OCI-LY7 (cell line): Measurements from ENCODE around the gene RSBN1. TPM values are rescaled to one million over a fixed set of nuclear protein-coding genes. Genes with fewer than 3 reads are reported as not detected.

Experiments used
- Bru-seq: library from RNA; stranded (reverse); fragments of 400-500 nt; gene quantifications from one replicate; lab custom pipeline; 2021; lab: Mats Ljungman, UMichigan
- BruChase-seq, 2 experiments: library from RNA; stranded (reverse); fragments of 400-500 nt; gene quantifications; one replicate each; lab custom pipeline; 2021; lab: Mats Ljungman, UMichigan
- BruUV-seq: library from RNA; stranded (reverse); fragments of 400-500 nt; replicated peaks from 2 replicates; lab custom pipeline; 2021; lab: Mats Ljungman, UMichigan
- CTCF ChIA-PET: fragments of 300-600 bp; sonication (Branson Sonifier 250); formaldehyde crosslinking; loops from one replicate; lab custom pipeline; 2022; ENCODE audit warnings: antibody characterized with exemption; ENCODE audit not compliant: unreplicated experiment; lab: Charles Lee
- POLR2A ChIA-PET: fragments of 300-600 bp; sonication (Branson Sonifier 250); formaldehyde crosslinking; loops from one replicate; lab custom pipeline; 2022; ENCODE audit warnings: antibody characterized with exemption; lab: Charles Lee
- DNase-seq: peaks from one replicate; pipeline ENCODE4 v3.0.0-alpha.2; 2015; ENCODE audit warnings: low spot score
- H2AFZ ChIP-seq: fragments of 200-600 bp; sonication (generic), shearing (Covaris generic); 2 replicates; pipeline ENCODE4 v1.6.1; 2014; ENCODE audit warnings: mild to moderate bottlenecking, antibody characterized with exemption, low read length, moderate library complexity
- H3K27ac ChIP-seq: fragments of 200-600 bp; sonication (generic); 2 replicates; pipeline ENCODE4 v1.5.1; 2014; ENCODE audit warnings: mixed run types, low read depth, mild to moderate bottlenecking, moderate library complexity, low read length, inconsistent platforms; ENCODE audit not compliant: poor library complexity, severe bottlenecking
- H3K36me3 ChIP-seq: fragments of 200-600 bp; sonication (generic); 2 replicates; pipeline ENCODE4 v1.6.1; 2014; ENCODE audit warnings: mild to moderate bottlenecking, antibody characterized with exemption, low read length, moderate library complexity, mixed read lengths; ENCODE audit not compliant: insufficient read depth
- H3K4me1 ChIP-seq: fragments of 200-600 bp; sonication (generic); 2 replicates; pipeline ENCODE4 v1.5.1; 2014; ENCODE audit warnings: mild to moderate bottlenecking, low read length; ENCODE audit not compliant: insufficient read depth, poor library complexity, severe bottlenecking
- H3K4me2 ChIP-seq: fragments of 200-600 bp; sonication (generic); 2 replicates; pipeline ENCODE4 v1.6.1; 2014; ENCODE audit warnings: mild to moderate bottlenecking, low read length
- H3K4me3 ChIP-seq: fragments of 200-600 bp; sonication (generic); 2 replicates; pipeline ENCODE4 v1.5.1; 2014; ENCODE audit warnings: mild to moderate bottlenecking, low read depth, low read length; ENCODE audit not compliant: poor library complexity, severe bottlenecking
- H3K79me2 ChIP-seq: fragments of 200-600 bp; sonication (generic); 2 replicates; pipeline ENCODE4 v1.6.1; 2016; ENCODE audit warnings: low read depth, mild to moderate bottlenecking, low read length, moderate library complexity, mixed read lengths; ENCODE audit not compliant: insufficient read depth
- H3K9me2 ChIP-seq: fragments of 200-600 bp; sonication (generic); 2 replicates; pipeline ENCODE4 v1.6.1; 2016; ENCODE audit warnings: mild to moderate bottlenecking, low read length, mixed read lengths; ENCODE audit not compliant: insufficient read depth
- H3K9me3 ChIP-seq: fragments of 200-600 bp; sonication (generic); 2 replicates; pipeline ENCODE4 v1.6.1; 2014; ENCODE audit warnings: mild to moderate bottlenecking, mixed run types, low read length, mixed read lengths
- H4K20me1 ChIP-seq: fragments of 200-600 bp; sonication (generic); 2 replicates; pipeline ENCODE4 v1.6.1; 2014; ENCODE audit warnings: mild to moderate bottlenecking, antibody characterized with exemption, low read length, moderate library complexity, mixed read lengths; ENCODE audit not compliant: insufficient read depth
- CTCF ChIP-seq: fragments of 200-600 bp; sonication (generic); conservative IDR thresholded peaks from 2 replicates; pipeline ENCODE4 v1.5.1; 2014; ENCODE audit warnings: mild to moderate bottlenecking, antibody characterized with exemption, low read length, moderate library complexity, mixed read lengths
- EZH2phosphoT487 ChIP-seq: fragments of 200-600 bp; sonication (generic); IDR thresholded peaks from 2 replicates; pipeline ENCODE4 v1.6.1; 2018; ENCODE audit warnings: low read depth, borderline replicate concordance, mild to moderate bottlenecking, mixed run types, antibody characterized with exemption, low read length, moderate library complexity, mixed read lengths
- intact Hi-C: fragments of 100-400 bp; cut with micrococcal nuclease; formaldehyde crosslinking; loops from one replicate; pipeline ENCODE4 v1.10.0; 2022; ENCODE audit not compliant: unreplicated experiment
- long read RNA-seq: library from polyadenylated mRNA; stranded (forward); transcript quantifications from one replicate; pipeline ENCODE4 v2.0.0, GENCODE V29; 2022
- total RNA-seq, 2 experiments: library from RNA; depleted of rRNA in 1 of 2; stranded (reverse); fragments of >200 nt in 1 of 2; shearing (Covaris generic) in 1 of 2; gene quantifications; 2 replicates each; pipeline ENCODE4 v1.2.3, GENCODE V29; 2014 to 2022

RSBN1 gene
- total RNA-seq (2014; rRNA removed; shearing (Covaris generic)) (10.8 and 12.5 TPM in 2 replicates), total RNA-seq (2022) (19.0 TPM in 2 replicates), Bru-seq, nascent RNA (percentile 85 among the genes with signal in this experiment), BruChase-seq, experiment 1, labeled RNA remaining after a 6-hour chase (percentile 62 among the genes with signal in this experiment), BruChase-seq, experiment 2, labeled RNA remaining after a 2-hour chase (percentile 72 among the genes with signal in this experiment)
- long read RNA-seq, full-length matches to known transcripts, result 14 of 58 reads
- long read RNA-seq, partial matches to known transcripts, result 6 of 58 reads
- long read RNA-seq, other reads (novel, unspliced or antisense), result 38 of 58 reads

- BruUV-seq, result no TSS peak
- Histone ChIP-seq H3K9me2 (no peaks in the 10 kb centered on the region; the same call in 1 of the 2 replicates), H4K20me1 (peaks cover 13% of the 10 kb centered on the region), H3K9me3 (no peaks in the 10 kb centered on the region), H3K36me3 (peaks cover 49% of the 10 kb centered on the region), H3K79me2 (peaks cover 49% of the 10 kb centered on the region), H3K27ac (peak within 1 kb of the TSS; percentile 93), H3K4me1 (peaks cover 30% of the 10 kb centered on the region), H3K4me3 (peak within 1 kb of the TSS; percentile 84), H3K4me2 (peak within 1 kb of the TSS; percentile 78), H2AFZ (peak within 1 kb of the TSS; percentile 91)
- ChIA-PET POLR2A (interaction anchor here (0.8 to 1.8 kb wide), 7 partner anchors 47 to 119 kb away, joined by 3 to 10 read pairs (median 4); partner anchors contain the start of genes AP4B1, DCLRE1B, HIPK1 and PHTF1), CTCF (interaction anchor here (1.0 kb wide), 1 partner anchor 117 kb away, joined by 3 read pairs; the partner anchor contains the start of gene HIPK1)
- DNase-seq, result peak; percentile 99
- intact Hi-C loops, result loop anchor here (1.0 to 2.0 kb wide), 4 partner anchors 53 to 135 kb away; partner anchors contain the start of genes DCLRE1B, PHTF1 and PTPN22
- TF ChIP-seq CTCF, result no peak
- no peak for TF ChIP-seq EZH2phosphoT487
These were observed at the start of gene RSBN1 for GRCh38 chr1:113811888-113812660. Gene RSBN1 (minus strand): TSS chr1:113812476. CDS start chr1:113812412, 64 bp downstream.

GRCh38 chr1:113861641-113862040, 49.4 kb upstream of the RSBN1 start:
- no peaks in the 10 kb centered on the region for H4K20me1 ChIP-seq
- intact Hi-C loops, result no loop called here
- H3K36me3 ChIP-seq, result peaks cover 58% of the 10 kb centered on the region
- DNase-seq, result peak; percentile 39
- peak overlapping the region; percentile 79 for H3K4me2 ChIP-seq
- ChIA-PET CTCF (no interaction called here), POLR2A (interaction anchor here (1.0 to 5.0 kb wide), 5 partner anchors 8 to 44 kb away, joined by 3 to 57 read pairs (median 3); no protein-coding TSS in a partner anchor)
- no TSS peak for BruUV-seq
- H3K4me3 ChIP-seq, result no peak overlapping the region
- H2AFZ ChIP-seq, result no peak overlapping the region
- peaks cover 66% of the 10 kb centered on the region for H3K4me1 ChIP-seq
- TF ChIP-seq CTCF (no peak), EZH2phosphoT487 (no peak)
- peaks cover 80% of the 10 kb centered on the region for H3K79me2 ChIP-seq
- peak overlapping the region; percentile 94 for H3K27ac ChIP-seq
- H3K9me3 ChIP-seq, result no peaks in the 10 kb centered on the region
- no peaks in the 10 kb centered on the region for H3K9me2 ChIP-seq
